Trophoblast cell (in vitro differentiated cells and primary cell): ENCODE measurements around the gene PDZD7.

Experiments
- DNase-seq, 2 donors: peaks; one replicate each; pipeline ENCODE4 v3.0.0-alpha.2; 2016
- H2AFZ ChIP-seq: 2 replicates; pipeline ENCODE4 v1.6.1; 2013; ENCODE audit warnings: low read length, moderate library complexity, mild to moderate bottlenecking; ENCODE audit not compliant: insufficient read depth, poor library complexity
- H2AK5ac ChIP-seq: 2 replicates; pipeline ENCODE4 v1.6.1; 2013; ENCODE audit warnings: mild to moderate bottlenecking, low read length
- H2BK120ac ChIP-seq: 2 replicates; pipeline ENCODE4 v1.6.1; 2013; ENCODE audit warnings: low read length, mild to moderate bottlenecking, moderate library complexity; ENCODE audit not compliant: insufficient read depth, poor library complexity
- H2BK12ac ChIP-seq: 2 replicates; pipeline ENCODE4 v1.6.1; 2013; ENCODE audit warnings: mild to moderate bottlenecking, low read length, moderate library complexity
- H2BK5ac ChIP-seq: 2 replicates; pipeline ENCODE4 v1.6.1; 2013; ENCODE audit warnings: low read length, low read depth, moderate library complexity, mild to moderate bottlenecking; ENCODE audit not compliant: poor library complexity
- H3K14ac ChIP-seq: 2 replicates; pipeline ENCODE4 v1.6.1; 2013; ENCODE audit warnings: mild to moderate bottlenecking, low read length
- H3K18ac ChIP-seq: 2 replicates; pipeline ENCODE4 v1.6.1; 2013; ENCODE audit warnings: mild to moderate bottlenecking, low read length
- H3K23ac ChIP-seq: 2 replicates; pipeline ENCODE4 v1.6.1; 2013; ENCODE audit warnings: low read length
- H3K27ac ChIP-seq: 2 replicates; pipeline ENCODE4 v1.5.1; 2013; ENCODE audit warnings: low read depth, mild to moderate bottlenecking, inconsistent platforms, low read length, moderate library complexity
- H3K27me3 ChIP-seq: 2 replicates; pipeline ENCODE4 v1.6.1; 2013; ENCODE audit warnings: inconsistent platforms, mild to moderate bottlenecking, low read length, moderate library complexity; ENCODE audit not compliant: insufficient read depth
- H3K36me3 ChIP-seq, 2 experiments: 1 replicate in 1 of 2; 2 replicates in 1 of 2; pipeline ENCODE4 v1.6.1; 2013; ENCODE audit warnings: low read length in 2 of 2, mild to moderate bottlenecking in 2 of 2, moderate library complexity in 1 of 2; ENCODE audit not compliant: insufficient read depth in 2 of 2, control insufficient read depth in 1 of 2
- H3K4ac ChIP-seq: 2 replicates; pipeline ENCODE4 v1.6.1; 2013; ENCODE audit warnings: low read depth, mild to moderate bottlenecking, low read length, moderate library complexity
- H3K4me1 ChIP-seq, 2 experiments: 1 replicate in 1 of 2; 2 replicates in 1 of 2; pipeline ENCODE4 v1.6.1; 2013; ENCODE audit warnings: low read length in 2 of 2, mild to moderate bottlenecking in 2 of 2, moderate library complexity in 1 of 2; ENCODE audit not compliant: insufficient read depth in 2 of 2, control insufficient read depth in 1 of 2
- H3K4me2 ChIP-seq: 2 replicates; pipeline ENCODE4 v1.6.1; 2013; ENCODE audit warnings: inconsistent platforms, mild to moderate bottlenecking, low read length, moderate library complexity
- H3K4me3 ChIP-seq: 2 replicates; pipeline ENCODE4 v1.5.1; 2013; ENCODE audit warnings: mild to moderate bottlenecking, low read depth, low read length, inconsistent platforms
- H3K79me1 ChIP-seq: one replicate; pipeline ENCODE4 v1.6.1; 2013; ENCODE audit warnings: low read length
- H3K79me2 ChIP-seq: 2 replicates; pipeline ENCODE4 v1.6.1; 2013; ENCODE audit warnings: low read length, mild to moderate bottlenecking; ENCODE audit not compliant: control insufficient read depth, insufficient read depth, poor library complexity
- H3K9ac ChIP-seq: 2 replicates; pipeline ENCODE4 v1.6.1; 2013; ENCODE audit warnings: mild to moderate bottlenecking, low read length
- H3K9me3 ChIP-seq: 2 replicates; pipeline ENCODE4 v1.6.1; 2013; ENCODE audit warnings: low read depth, mild to moderate bottlenecking, control low read depth, inconsistent platforms, low read length; ENCODE audit not compliant: insufficient read depth
- H4K12ac ChIP-seq: 2 replicates; pipeline ENCODE4 v1.6.1; 2013; ENCODE audit warnings: low read depth, mild to moderate bottlenecking, low read length, moderate library complexity
- H4K8ac ChIP-seq: 2 replicates; pipeline ENCODE4 v1.6.1; 2013; ENCODE audit warnings: low read depth, mild to moderate bottlenecking, low read length, moderate library complexity
- H4K91ac ChIP-seq: one replicate; pipeline ENCODE4 v1.6.1; 2013; ENCODE audit warnings: low read depth, mild to moderate bottlenecking, low read length, moderate library complexity
- WGBS: extraction: QIAGEN DNeasy Blood & Tissue Kit; methylation state at CpG from one replicate; pipeline ENCODE4 v1.1.7; 2013; ENCODE audit warnings: missing lambda C conversion rate; ENCODE audit not compliant: insufficient read length, insufficient coverage; ENCODE audit errors: extremely low coverage; 5-methylcytosine and 5-hydroxymethylcytosine counted together

Gene PDZD7

DNA sequence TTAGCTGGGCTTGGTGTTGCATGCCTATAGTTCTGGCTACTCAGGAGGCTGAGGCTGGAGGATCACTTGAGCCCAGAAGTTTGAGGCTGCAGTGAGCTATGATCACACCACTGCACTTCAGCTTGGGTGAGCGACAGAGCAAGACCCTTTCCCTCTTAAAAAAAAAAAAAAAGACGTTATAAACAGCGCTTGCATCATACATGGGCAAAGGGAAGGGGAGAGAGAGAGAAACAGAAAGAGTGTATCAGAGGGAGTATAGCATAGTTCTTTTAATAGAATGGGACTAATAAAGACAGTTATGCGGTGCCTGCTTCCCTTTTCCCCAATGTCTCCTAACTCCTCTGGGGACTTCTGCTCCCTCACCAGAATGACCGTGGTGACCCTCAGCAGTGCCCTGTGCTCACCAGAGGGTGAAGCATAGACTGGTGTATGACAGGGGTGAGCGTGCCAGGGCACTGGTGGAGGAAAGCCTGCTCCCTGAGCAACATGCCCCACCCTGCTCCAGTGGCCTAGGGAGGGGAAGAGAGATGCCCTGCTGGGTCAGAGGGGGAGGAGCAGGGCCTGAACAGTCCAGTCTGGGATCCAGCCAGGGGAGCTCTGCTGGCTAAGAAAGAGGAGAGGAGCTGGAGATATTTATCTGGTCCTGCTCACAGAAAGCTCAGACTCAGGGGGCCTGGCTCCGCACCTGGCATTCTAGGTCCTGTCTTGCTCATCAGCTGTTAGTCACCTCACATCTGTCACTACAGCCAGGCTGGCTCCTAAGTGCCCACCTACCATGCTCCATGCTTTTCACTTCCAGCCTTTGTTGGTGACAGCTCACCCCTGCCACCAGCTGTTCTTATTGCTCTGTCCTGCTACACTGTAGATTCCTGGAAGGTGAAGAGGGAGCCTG, 2.2 kb downstream of the PDZD7 start:
- no peak overlapping the region for H3K4me3 ChIP-seq
- H2BK120ac ChIP-seq = no peak overlapping the region
- no peak overlapping the region for H2AK5ac ChIP-seq
- H4K8ac ChIP-seq = no peak overlapping the region
- no peak overlapping the region for H3K4ac ChIP-seq
- H3K79me1 ChIP-seq = peaks cover 9% of the 10 kb centered on the region
- no peaks in the 10 kb centered on the region for H3K79me2 ChIP-seq
- no peak overlapping the region for H3K23ac ChIP-seq
- H3K27me3 ChIP-seq = no peaks in the 10 kb centered on the region
- H3K36me3 ChIP-seq = no peaks in the 10 kb centered on the region
- peaks cover 17 to 25% of the 10 kb centered on the region in 2 experiments for H3K4me1 ChIP-seq
- no peak overlapping the region for H2AFZ ChIP-seq
- no peak overlapping the region for H4K12ac ChIP-seq
- no peak overlapping the region for H3K4me2 ChIP-seq
- no peak overlapping the region for H3K18ac ChIP-seq
- peak in 1 of 2 donors; percentile 14 for DNase-seq
- H2BK12ac ChIP-seq = no peak overlapping the region
- H3K27ac ChIP-seq = no peak overlapping the region
- H3K14ac ChIP-seq = no peak overlapping the region
- no peaks in the 10 kb centered on the region for H3K9me3 ChIP-seq
- H3K9ac ChIP-seq = no peak overlapping the region
- H2BK5ac ChIP-seq = no peak overlapping the region
- WGBS = no CpG with 5 or more reads among the region's 7 CpGs
- H4K91ac ChIP-seq = no peak overlapping the region

DNA sequence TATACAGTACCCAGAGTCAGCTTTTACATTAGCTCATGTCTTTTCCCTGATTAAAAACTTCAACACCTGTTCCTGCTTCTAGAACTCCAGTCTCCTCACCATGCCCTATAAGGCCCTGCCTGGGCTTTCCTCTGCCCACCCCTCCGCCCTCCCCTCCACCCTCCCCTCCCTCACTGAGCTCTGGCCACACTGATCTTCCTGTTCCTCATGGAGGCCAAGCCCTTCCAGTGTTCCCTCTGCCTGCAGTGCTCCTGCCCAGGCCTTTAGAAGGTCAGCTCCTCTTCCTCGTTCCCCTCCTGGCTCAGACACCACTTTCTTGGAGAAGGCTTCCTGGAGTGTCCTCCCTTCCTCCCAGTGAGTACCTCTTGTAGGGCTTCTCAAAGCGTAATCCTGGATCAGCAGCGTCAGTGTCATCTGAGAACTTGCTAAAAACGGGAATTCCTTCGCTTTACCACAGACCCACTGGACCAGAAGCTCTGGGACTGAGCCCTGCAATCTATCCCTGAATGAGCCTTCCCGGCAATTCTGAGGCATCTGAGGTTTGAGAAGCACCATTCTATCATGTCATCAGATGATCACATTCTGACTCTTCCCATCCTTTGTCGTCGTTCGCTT, 3.7 kb downstream of the PDZD7 start:
- peaks cover 14 to 21% of the 10 kb centered on the region in 2 experiments for H3K4me1 ChIP-seq
- no peak overlapping the region for H2AK5ac ChIP-seq
- peaks cover 3% of the 10 kb centered on the region for H3K79me1 ChIP-seq
- H3K4me3 ChIP-seq = no peak overlapping the region
- no peaks in the 10 kb centered on the region for H3K9me3 ChIP-seq
- H3K23ac ChIP-seq = no peak overlapping the region
- no peak overlapping the region for H2BK12ac ChIP-seq
- WGBS = no CpG with 5 or more reads among the region's 10 CpGs
- H2BK5ac ChIP-seq = no peak overlapping the region
- no peak overlapping the region for H3K14ac ChIP-seq
- no peaks in the 10 kb centered on the region for H3K36me3 ChIP-seq
- H3K79me2 ChIP-seq = no peaks in the 10 kb centered on the region
- no peaks in the 10 kb centered on the region for H3K27me3 ChIP-seq
- H4K12ac ChIP-seq = no peak overlapping the region
- H2BK120ac ChIP-seq = no peak overlapping the region
- no peak overlapping the region for H4K8ac ChIP-seq
- no peak for DNase-seq
- no peak overlapping the region for H4K91ac ChIP-seq
- H3K4ac ChIP-seq = no peak overlapping the region
- H3K4me2 ChIP-seq = no peak overlapping the region
- no peak overlapping the region for H3K9ac ChIP-seq
- no peak overlapping the region for H3K18ac ChIP-seq
- no peak overlapping the region for H2AFZ ChIP-seq
- no peak overlapping the region for H3K27ac ChIP-seq

DNA sequence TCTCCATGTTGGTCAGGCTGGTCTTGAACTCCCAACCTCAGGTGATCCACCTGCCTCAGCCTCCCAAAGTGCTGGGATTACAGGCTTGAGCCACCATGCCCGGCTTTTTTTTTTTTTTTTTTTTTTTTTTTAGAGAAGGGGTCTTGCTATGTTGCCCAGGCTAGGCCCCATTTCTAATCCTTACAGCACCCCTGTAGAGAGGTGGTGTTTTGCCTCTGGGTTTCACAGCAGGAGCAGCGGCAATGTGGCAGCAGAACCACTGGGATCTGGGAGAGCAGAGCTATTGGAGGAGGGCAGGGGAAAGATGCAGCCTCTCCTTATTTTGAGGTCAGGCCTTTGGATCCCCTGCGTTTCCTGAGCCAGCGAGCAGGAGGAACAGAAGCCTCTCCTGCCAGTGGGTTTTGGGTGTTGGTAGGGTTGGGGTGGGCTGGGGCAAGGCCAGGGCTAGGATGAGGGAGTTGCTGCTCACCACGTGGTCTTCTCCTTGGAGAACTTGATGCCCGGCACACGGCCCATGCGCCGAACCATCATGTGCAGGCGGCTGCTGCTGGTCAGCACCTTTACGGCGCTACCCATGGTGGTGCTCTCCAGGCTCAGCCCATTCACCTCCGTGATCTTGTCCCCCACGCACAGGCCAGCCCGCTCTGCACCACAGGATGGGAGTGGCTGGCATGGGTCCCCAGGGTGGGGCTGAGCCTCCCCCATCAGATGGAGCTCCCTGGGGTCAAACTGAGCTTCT, 7.8 kb downstream of the PDZD7 start:
- no peak overlapping the region for H4K8ac ChIP-seq
- no peak overlapping the region for H4K12ac ChIP-seq
- no peak for DNase-seq
- no CpG with 5 or more reads among the region's 15 CpGs for WGBS
- no peak overlapping the region for H3K4ac ChIP-seq
- H3K4me1 ChIP-seq = peaks cover 6 to 12% of the 10 kb centered on the region in 2 experiments
- no peak overlapping the region for H4K91ac ChIP-seq
- H3K79me2 ChIP-seq = no peaks in the 10 kb centered on the region
- no peak overlapping the region for H2BK5ac ChIP-seq
- no peak overlapping the region for H3K27ac ChIP-seq
- H3K36me3 ChIP-seq = no peaks in the 10 kb centered on the region
- H2BK120ac ChIP-seq = no peak overlapping the region
- no peak overlapping the region for H3K4me2 ChIP-seq
- H2AK5ac ChIP-seq = no peak overlapping the region
- H3K4me3 ChIP-seq = no peak overlapping the region
- H3K9me3 ChIP-seq = peaks cover 2% of the 10 kb centered on the region
- no peak overlapping the region for H3K9ac ChIP-seq
- no peak overlapping the region for H3K14ac ChIP-seq
- H3K79me1 ChIP-seq = no peaks in the 10 kb centered on the region
- no peak overlapping the region for H2BK12ac ChIP-seq
- no peaks in the 10 kb centered on the region for H3K27me3 ChIP-seq
- no peak overlapping the region for H3K23ac ChIP-seq
- H3K18ac ChIP-seq = no peak overlapping the region
- no peak overlapping the region for H2AFZ ChIP-seq

DNA sequence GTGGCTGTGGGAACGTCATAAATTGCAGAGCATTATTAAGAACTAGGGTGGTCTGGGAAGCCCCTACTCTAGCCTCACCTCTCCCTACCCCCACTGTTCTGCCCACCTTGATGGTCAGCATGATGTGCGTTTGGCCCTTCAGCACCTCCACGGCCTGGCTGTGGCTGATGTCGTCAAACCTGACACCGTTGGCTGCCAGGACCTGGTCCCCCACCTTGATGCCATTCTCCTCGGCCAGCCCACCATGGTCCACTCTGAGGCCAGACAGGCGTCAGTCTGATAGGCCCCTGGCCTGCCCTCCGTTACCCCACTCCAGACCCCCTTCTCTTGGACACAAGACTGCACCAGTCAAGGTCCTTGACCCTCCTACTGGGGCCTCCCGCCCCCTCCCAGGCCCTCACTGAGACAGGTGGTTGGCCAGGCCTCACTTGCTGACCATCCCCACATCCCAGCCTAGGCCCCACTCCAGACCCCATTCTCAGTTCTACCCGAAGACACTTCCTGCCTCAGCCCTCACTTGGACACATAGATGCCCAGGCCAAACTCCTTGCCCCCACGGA, 9.2 kb downstream of the PDZD7 start:
- H3K4me3 ChIP-seq = no peak overlapping the region
- no peaks in the 10 kb centered on the region for H3K79me1 ChIP-seq
- H3K18ac ChIP-seq = no peak overlapping the region
- no peak overlapping the region for H2AFZ ChIP-seq
- no peak overlapping the region for H3K4ac ChIP-seq
- H4K91ac ChIP-seq = no peak overlapping the region
- peaks cover 7% of the 10 kb centered on the region for H3K27me3 ChIP-seq
- no peak overlapping the region for H3K4me2 ChIP-seq
- no CpG with 5 or more reads among the region's 11 CpGs for WGBS
- H2AK5ac ChIP-seq = no peak overlapping the region
- H3K14ac ChIP-seq = no peak overlapping the region
- H2BK5ac ChIP-seq = no peak overlapping the region
- no peak overlapping the region for H3K27ac ChIP-seq
- no peak overlapping the region for H4K8ac ChIP-seq
- no peak overlapping the region for H3K9ac ChIP-seq
- DNase-seq = no peak
- peaks cover 7 to 13% of the 10 kb centered on the region in 2 experiments for H3K4me1 ChIP-seq
- no peaks in the 10 kb centered on the region for H3K79me2 ChIP-seq
- no peaks in the 10 kb centered on the region for H3K36me3 ChIP-seq
- H4K12ac ChIP-seq = no peak overlapping the region
- peaks cover 2% of the 10 kb centered on the region for H3K9me3 ChIP-seq
- H2BK12ac ChIP-seq = no peak overlapping the region
- no peak overlapping the region for H2BK120ac ChIP-seq
- H3K23ac ChIP-seq = no peak overlapping the region
